Fibroblast of lung (primary cell): ENCODE data around the gene CERCAM. TPM values are rescaled to one million over a fixed set of nuclear protein-coding genes. Genes with fewer than 3 reads are reported as not detected.

Source experiments
- DNase-seq, 2 donors: peaks; one replicate each; pipeline versions ENCODE4 v3.0.0 to v3.0.0-alpha.2; 2010; ENCODE audit warnings: low read depth in 2 of 2
- H2AFZ ChIP-seq: 2 replicates; pipeline ENCODE4 v1.5.1; 2012; ENCODE audit warnings: low read length, control low read depth, inconsistent platforms
- H3K27ac ChIP-seq: 2 replicates; pipeline ENCODE4 v1.5.1; 2011; ENCODE audit warnings: low read length, control low read depth; ENCODE audit not compliant: insufficient read depth
- H3K27me3 ChIP-seq: 2 replicates; pipeline ENCODE4 v1.5.1; 2011; ENCODE audit warnings: mild to moderate bottlenecking, low read length; ENCODE audit not compliant: control insufficient read depth, insufficient read depth
- H3K36me3 ChIP-seq: 2 replicates; pipeline ENCODE4 v1.5.1; 2011; ENCODE audit warnings: low read length; ENCODE audit not compliant: control insufficient read depth, insufficient read depth
- H3K4me1 ChIP-seq: 2 replicates; pipeline ENCODE4 v1.5.1; 2011; ENCODE audit warnings: low read length; ENCODE audit not compliant: control insufficient read depth, insufficient read depth; ENCODE audit errors: extremely low read depth
- H3K4me2 ChIP-seq: 2 replicates; pipeline ENCODE4 v1.5.1; 2011; ENCODE audit warnings: low read length, control low read depth; ENCODE audit not compliant: insufficient read depth; ENCODE audit errors: extremely low read depth
- H3K4me3 ChIP-seq, 4 experiments: fragments of 200-600 bp in 1 of 4; sonication (generic) in 1 of 4; replicated peaks in 1 of 4; 2 replicates each; pipeline ENCODE4 v1.5.1; 2011 to 2016; ENCODE audit warnings: low read length in 4 of 4, low read depth in 3 of 4, mild to moderate bottlenecking in 3 of 4, control low read depth in 2 of 4, inconsistent platforms in 1 of 4, mixed read lengths in 1 of 4; ENCODE audit not compliant: insufficient read depth in 1 of 4; ENCODE audit errors: control extremely low read depth in 1 of 4
- H3K79me2 ChIP-seq: 2 replicates; pipeline ENCODE4 v1.5.1; 2012; ENCODE audit warnings: mild to moderate bottlenecking, low read length, inconsistent platforms; ENCODE audit not compliant: control insufficient read depth, insufficient read depth
- H3K9ac ChIP-seq: 2 replicates; pipeline ENCODE4 v1.5.1; 2011; ENCODE audit warnings: mild to moderate bottlenecking, low read length, control low read depth; ENCODE audit not compliant: insufficient read depth
- H3K9me3 ChIP-seq: 2 replicates; pipeline ENCODE4 v1.5.1; 2012; ENCODE audit warnings: low read depth, low read length; ENCODE audit not compliant: control insufficient read depth, insufficient read depth
- H4K20me1 ChIP-seq: 2 replicates; pipeline ENCODE4 v1.5.1; 2011; ENCODE audit warnings: low read length; ENCODE audit not compliant: control insufficient read depth, insufficient read depth; ENCODE audit errors: extremely low read depth
- CTCF ChIP-seq, 2 donors: IDR thresholded peaks in 1 of 2; conservative IDR thresholded peaks in 1 of 2; 1 replicate in 1 of 2; 2 replicates in 1 of 2; pipeline ENCODE4 v1.5.1; 2011 to 2012; ENCODE audit warnings: low read length in 2 of 2, control low read depth in 1 of 2, inconsistent platforms in 1 of 2, low read depth in 1 of 2, mild to moderate bottlenecking in 1 of 2
- EZH2 ChIP-seq: IDR thresholded peaks from 2 replicates; pipeline ENCODE4 v1.5.1; 2012; ENCODE audit warnings: low read length, control low read depth, mild to moderate bottlenecking; ENCODE audit errors: missing control alignments
- polyA plus RNA-seq, 2 donors: library from polyadenylated mRNA; depleted of rRNA in 1 of 2; stranded (reverse) in 1 of 2; unstranded in 1 of 2; fragments of >200 nt; gene quantifications; 2 replicates each; pipeline ENCODE4 v1.2.1, GENCODE V29; 2011 to 2012; ENCODE audit warnings: missing spikeins in 1 of 2
- total RNA-seq: library from RNA; depleted of rRNA; stranded (reverse); fragments of >200 nt; gene quantifications from 2 replicates; pipeline ENCODE4 v1.2.1, GENCODE V29; 2014

CERCAM gene
- total and polyA plus RNA-seq, 2 donors (not counting 1 experiment from before 2014, with no cell fraction given): 64.2 to 90.5 TPM

- H3K4me1 ChIP-seq: peaks cover 9% of the 10 kb centered on the region
- TF ChIP-seq EZH2 (no peak), CTCF (conservative IDR thresholded peaks at IDR 0.05 in 1 of 2, IDR thresholded peaks at IDR 0.05 in 1 of 2; ENCODE audit: low read depth in 1 of 2, low read length in 2 of 2) (no peak)
- DNase-seq: peak; percentile 67 to 72
- no peaks in the 10 kb centered on the region for H3K9me3 ChIP-seq
- H3K27me3 ChIP-seq: peaks cover 3% of the 10 kb centered on the region
- H3K4me3 ChIP-seq: peak overlapping the region; percentile 60 to 92 (median 80)
- H4K20me1 ChIP-seq: no peaks in the 10 kb centered on the region
- peak overlapping the region; percentile 82 for H2AFZ ChIP-seq
- peak overlapping the region; percentile 90 for H3K27ac ChIP-seq
- peak overlapping the region; percentile 82 for H3K4me2 ChIP-seq
- H3K9ac ChIP-seq: peak overlapping the region; percentile 86
- H3K79me2 ChIP-seq: peaks cover 8% of the 10 kb centered on the region
- peaks cover 5% of the 10 kb centered on the region for H3K36me3 ChIP-seq
Observed at GRCh38 chr9:128456613-128457061, 36.0 kb downstream of the CERCAM start.

GRCh38 chr9:128457207-128457606 lies 36.5 kb downstream of the CERCAM start:
- Histone ChIP-seq H3K36me3 (peaks cover 5% of the 10 kb centered on the region), H3K27ac (peak overlapping the region; percentile 90), H3K4me3 (peak overlapping the region; percentile 60 to 92 (median 80)), H3K79me2 (peaks cover 8% of the 10 kb centered on the region), H2AFZ (no peak overlapping the region), H3K4me1 (peaks cover 9% of the 10 kb centered on the region), H3K4me2 (peak overlapping the region; percentile 82), H3K9ac (peak overlapping the region; percentile 86), H4K20me1 (no peaks in the 10 kb centered on the region), H3K27me3 (no peaks in the 10 kb centered on the region), H3K9me3 (no peaks in the 10 kb centered on the region)
- TF ChIP-seq CTCF (conservative IDR thresholded peaks at IDR 0.05 in 1 of 2, IDR thresholded peaks at IDR 0.05 in 1 of 2; ENCODE audit: low read depth in 1 of 2, low read length in 2 of 2) (no peak), EZH2 (no peak)
- no peak for DNase-seq

GRCh38 chr9:128459011-128459410 lies 38.4 kb downstream of the CERCAM start:
- H3K9ac ChIP-seq: no peak overlapping the region
- H3K36me3 ChIP-seq: peaks cover 6% of the 10 kb centered on the region
- no peaks in the 10 kb centered on the region for H4K20me1 ChIP-seq
- H3K27me3 ChIP-seq: no peaks in the 10 kb centered on the region
- no peaks in the 10 kb centered on the region for H3K9me3 ChIP-seq
- DNase-seq: no peak
- H3K4me3 ChIP-seq: no peak overlapping the region
- peaks cover 9% of the 10 kb centered on the region for H3K4me1 ChIP-seq
- H2AFZ ChIP-seq: no peak overlapping the region
- H3K4me2 ChIP-seq: no peak overlapping the region
- H3K27ac ChIP-seq: no peak overlapping the region
- TF ChIP-seq EZH2 (no peak), CTCF (conservative IDR thresholded peaks at IDR 0.05 in 1 of 2, IDR thresholded peaks at IDR 0.05 in 1 of 2; ENCODE audit: low read depth in 1 of 2, low read length in 2 of 2) (no peak)
- H3K79me2 ChIP-seq: peaks cover 8% of the 10 kb centered on the region
